Measurements from ENCODE around the gene ZNF740. TPM values are rescaled to one million over a fixed set of nuclear protein-coding genes. Genes with fewer than 3 reads are reported as not detected.

ZNF740 gene
- total RNA-seq, 3 donors from 2014 or later = 17.9 to 22.0 (median 19.3) TPM

DNA sequence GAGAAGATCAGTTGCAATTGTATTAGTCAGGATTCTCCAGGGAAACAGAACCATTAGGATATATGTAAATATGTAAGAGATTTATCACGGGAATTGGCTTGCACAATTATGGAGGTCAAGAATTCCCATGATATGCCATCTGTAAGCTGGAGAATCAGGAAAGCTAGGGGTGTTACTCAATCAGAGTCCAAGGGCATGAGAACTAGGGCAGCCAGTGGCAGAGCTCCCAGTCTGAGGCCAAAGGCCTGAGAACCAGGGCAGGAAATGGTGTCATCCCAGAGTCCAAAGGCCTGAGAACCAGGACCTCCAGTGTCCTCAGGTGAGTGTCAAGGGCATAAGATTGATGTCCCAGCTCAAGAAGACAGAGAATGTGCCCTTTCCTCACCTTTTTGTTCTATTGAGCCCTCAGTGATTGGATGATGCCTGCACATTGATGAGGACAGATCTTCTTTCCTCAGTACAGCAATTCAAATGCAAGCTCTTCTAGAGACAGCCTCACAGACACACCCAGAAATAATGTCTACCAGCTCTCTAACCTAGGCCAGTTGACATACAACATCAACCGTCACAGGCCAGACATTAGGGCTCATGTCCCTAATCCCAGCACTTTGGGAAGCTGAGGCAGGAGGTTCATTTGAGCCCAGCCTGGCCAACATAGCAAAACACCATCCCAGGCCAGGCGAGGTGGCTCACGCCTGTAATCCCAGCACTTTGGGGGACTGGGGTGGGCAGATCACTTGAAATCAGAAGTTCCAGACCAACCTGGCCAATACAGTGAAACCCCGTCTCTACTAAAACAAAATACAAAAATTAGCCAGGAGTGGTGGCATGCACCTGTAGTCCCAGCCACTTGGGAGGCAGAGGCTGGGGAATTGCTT lies 34.9 kb upstream of the ZNF740 start:
- Histone ChIP-seq H3K36me3 (no peaks in the 10 kb centered on the region), H3K27ac (no peak overlapping the region), H3K27me3 (no peaks in the 10 kb centered on the region), H3K4me3 (no peak overlapping the region), H3K9me3 (no peaks in the 10 kb centered on the region), H3K4me1 (no peaks in the 10 kb centered on the region)
- DNase-seq (ENCODE audit: low spot score in 2 of 2) = no peak
- TF ChIP-seq, protein P1, sequence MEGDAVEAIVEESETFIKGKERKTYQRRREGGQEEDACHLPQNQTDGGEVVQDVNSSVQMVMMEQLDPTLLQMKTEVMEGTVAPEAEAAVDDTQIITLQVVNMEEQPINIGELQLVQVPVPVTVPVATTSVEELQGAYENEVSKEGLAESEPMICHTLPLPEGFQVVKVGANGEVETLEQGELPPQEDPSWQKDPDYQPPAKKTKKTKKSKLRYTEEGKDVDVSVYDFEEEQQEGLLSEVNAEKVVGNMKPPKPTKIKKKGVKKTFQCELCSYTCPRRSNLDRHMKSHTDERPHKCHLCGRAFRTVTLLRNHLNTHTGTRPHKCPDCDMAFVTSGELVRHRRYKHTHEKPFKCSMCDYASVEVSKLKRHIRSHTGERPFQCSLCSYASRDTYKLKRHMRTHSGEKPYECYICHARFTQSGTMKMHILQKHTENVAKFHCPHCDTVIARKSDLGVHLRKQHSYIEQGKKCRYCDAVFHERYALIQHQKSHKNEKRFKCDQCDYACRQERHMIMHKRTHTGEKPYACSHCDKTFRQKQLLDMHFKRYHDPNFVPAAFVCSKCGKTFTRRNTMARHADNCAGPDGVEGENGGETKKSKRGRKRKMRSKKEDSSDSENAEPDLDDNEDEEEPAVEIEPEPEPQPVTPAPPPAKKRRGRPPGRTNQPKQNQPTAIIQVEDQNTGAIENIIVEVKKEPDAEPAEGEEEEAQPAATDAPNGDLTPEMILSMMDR (IDR thresholded peaks at IDR 0.05) = no peak
- no peak for TF ChIP-seq POLR2A (IDR thresholded peaks at IDR 0.05)
- TF ChIP-seq POLR2AphosphoS5 (IDR thresholded peaks at IDR 0.05) = no peak
- intact Hi-C loops (cut with DNase I; ENCODE audit: low total_unique reads) = loop anchor here (10.0 kb wide), 1 partner anchor 641 kb away; no protein-coding TSS in a partner anchor

DNA sequence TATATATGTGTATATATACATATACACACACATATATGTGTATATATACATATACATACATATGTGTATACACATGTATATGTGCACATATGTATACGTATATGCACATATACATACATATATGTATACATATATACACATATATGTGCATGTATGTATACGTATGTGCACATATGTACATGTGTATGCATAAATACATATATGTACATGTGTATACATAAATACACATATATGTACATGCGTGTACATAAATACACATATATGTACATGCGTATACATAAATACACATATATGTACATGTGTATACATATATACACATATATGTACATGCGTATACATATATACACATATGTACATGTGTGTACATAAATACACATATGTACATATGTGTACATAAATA lies 33.3 kb upstream of the ZNF740 start:
- Histone ChIP-seq H3K9me3 (no peaks in the 10 kb centered on the region), H3K27ac (no peak overlapping the region), H3K4me1 (no peaks in the 10 kb centered on the region), H3K27me3 (no peaks in the 10 kb centered on the region), H3K36me3 (no peaks in the 10 kb centered on the region), H3K4me3 (no peak overlapping the region)
- intact Hi-C loops (cut with DNase I; ENCODE audit: low total_unique reads) = loop anchor here (10.0 kb wide), 1 partner anchor 642 kb away; no protein-coding TSS in a partner anchor
- TF ChIP-seq, protein P1 (IDR thresholded peaks at IDR 0.05) = no peak
- TF ChIP-seq POLR2AphosphoS5 (IDR thresholded peaks at IDR 0.05) = no peak
- TF ChIP-seq POLR2A (IDR thresholded peaks at IDR 0.05) = no peak
- no peak for DNase-seq (ENCODE audit: low spot score in 2 of 2)

DNA sequence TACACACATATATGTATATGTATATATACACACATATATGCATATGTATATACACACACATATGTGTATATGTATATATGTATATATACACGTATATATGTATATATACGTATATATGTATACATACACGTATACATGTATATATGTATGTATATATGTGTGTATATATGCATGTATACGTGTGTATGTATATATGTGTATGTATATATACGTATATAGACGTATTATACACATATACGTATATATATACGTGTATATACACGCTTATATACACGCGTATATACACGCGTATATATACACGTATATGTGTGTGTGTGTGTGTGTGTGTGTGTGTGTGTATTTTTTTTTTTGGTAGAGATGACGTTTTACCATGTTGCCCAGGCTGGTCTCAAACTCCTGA lies 32.9 kb upstream of the ZNF740 start:
- Histone ChIP-seq H3K4me1 (no peaks in the 10 kb centered on the region), H3K9me3 (no peaks in the 10 kb centered on the region), H3K4me3 (no peak overlapping the region), H3K27me3 (no peaks in the 10 kb centered on the region), H3K36me3 (no peaks in the 10 kb centered on the region), H3K27ac (no peak overlapping the region)
- intact Hi-C loops (cut with DNase I; ENCODE audit: low total_unique reads) = loop anchor here (10.0 kb wide), 1 partner anchor 643 kb away; no protein-coding TSS in a partner anchor
- TF ChIP-seq POLR2AphosphoS5 (IDR thresholded peaks at IDR 0.05) = no peak
- no peak for DNase-seq (ENCODE audit: low spot score in 2 of 2)

DNA sequence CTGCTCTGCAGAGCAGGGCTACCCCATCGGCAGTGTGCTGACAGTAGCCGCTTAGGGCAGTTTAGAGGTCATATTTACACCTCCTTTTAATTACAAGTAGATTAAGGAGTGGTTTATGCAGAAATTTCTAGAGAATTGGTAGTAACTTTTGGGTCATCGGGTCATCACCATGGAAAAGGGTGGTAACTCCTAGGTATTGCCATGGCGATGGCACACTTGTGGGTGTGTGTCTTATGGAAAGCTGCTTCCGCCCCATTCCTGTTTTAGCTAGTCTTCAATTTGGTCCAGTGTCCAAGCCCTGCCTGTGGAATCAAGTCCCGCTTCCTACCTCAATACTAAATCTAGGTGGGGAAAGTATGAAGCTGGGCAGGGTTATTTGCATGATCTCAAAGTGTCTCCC lies 29.5 kb upstream of the ZNF740 start:
- H3K4me3 ChIP-seq = no peak overlapping the region

DNA sequence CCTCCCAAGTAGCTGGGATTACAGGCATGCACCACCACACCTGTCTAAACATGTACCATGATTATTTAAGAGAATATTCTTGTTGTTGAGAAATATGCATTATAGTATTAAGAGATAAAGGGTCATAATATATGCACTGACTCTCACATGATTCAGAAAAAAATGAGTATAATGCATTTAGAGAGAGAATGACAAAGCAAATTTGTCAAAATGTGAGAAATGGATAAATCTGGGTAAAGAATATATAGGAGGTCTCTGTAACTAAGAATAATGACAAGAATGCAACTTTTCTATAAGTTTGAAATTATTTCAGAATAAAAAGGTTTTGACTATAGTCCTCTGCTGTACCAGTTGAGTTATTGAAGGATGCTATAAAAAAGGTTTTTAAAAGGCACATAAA lies 28.1 kb upstream of the ZNF740 start:
- Histone ChIP-seq H3K27ac (no peak overlapping the region), H3K27me3 (no peaks in the 10 kb centered on the region), H3K4me1 (no peaks in the 10 kb centered on the region), H3K36me3 (no peaks in the 10 kb centered on the region), H3K9me3 (no peaks in the 10 kb centered on the region), H3K4me3 (no peak overlapping the region)
- no peak for DNase-seq (ENCODE audit: low spot score in 2 of 2)
- TF ChIP-seq, protein P1 (IDR thresholded peaks at IDR 0.05) = no peak
- no peak for TF ChIP-seq POLR2A (IDR thresholded peaks at IDR 0.05)
- no peak for TF ChIP-seq POLR2AphosphoS5 (IDR thresholded peaks at IDR 0.05)
- intact Hi-C loops (cut with DNase I; ENCODE audit: low total_unique reads) = no loop called here

More for the DNA sequence above, 29.5 kb upstream of the ZNF740 start:
- no peak for TF ChIP-seq POLR2AphosphoS5 (IDR thresholded peaks at IDR 0.05)
- TF ChIP-seq, protein P1 (IDR thresholded peaks at IDR 0.05) = no peak
- no peak for TF ChIP-seq POLR2A (IDR thresholded peaks at IDR 0.05)
- Histone ChIP-seq H3K9me3 (no peaks in the 10 kb centered on the region), H3K27ac (no peak overlapping the region), H3K4me1 (no peaks in the 10 kb centered on the region), H3K27me3 (no peaks in the 10 kb centered on the region), H3K36me3 (no peaks in the 10 kb centered on the region)
- no peak for DNase-seq (ENCODE audit: low spot score in 2 of 2)
- intact Hi-C loops (cut with DNase I; ENCODE audit: low total_unique reads) = no loop called here
